ENCODE data around the gene RUNDC3A.
A peak's percentile ranks its signal among the peaks of the same experiment; 100 is the strongest.

The RUNDC3A gene

GRCh38 chr17:44326861-44327444, 18.6 kb downstream of the RUNDC3A start (continued):
- TF ChIP-seq GFI1B (tag by site-specific recombination; IDR thresholded peaks at IDR 0.05), result no peak
- TF ChIP-seq ZNF16 (tag by site-specific recombination; IDR thresholded peaks at IDR 0.05; ENCODE audit: low read depth), result 0 out of 2 replicates have a peak, but pooled peaks have one; percentile 23
- TF ChIP-seq ZNF629 (tag by site-specific recombination; IDR thresholded peaks at IDR 0.05), result peak; percentile 38; the same call in 1 of the 2 replicates
- no peak for TF ChIP-seq ZNF571 (tag by site-specific recombination; IDR thresholded peaks at IDR 0.05)
- no peak for TF ChIP-seq ZNF555 (tag by site-specific recombination; conservative IDR thresholded peaks at IDR 0.05)
- TF ChIP-seq BCL11B (tag by site-specific recombination; IDR thresholded peaks at IDR 0.05; ENCODE audit: low read depth), result no peak
- no peak for TF ChIP-seq ZNF600 (tag by site-specific recombination; IDR thresholded peaks at IDR 0.05)
- no peak for TF ChIP-seq ZNF747 (tag by site-specific recombination; IDR thresholded peaks at IDR 0.05)
- no peak for TF ChIP-seq TSHZ1 (tag by site-specific recombination; IDR thresholded peaks at IDR 0.05; ENCODE audit: borderline replicate concordance)
- TF ChIP-seq ZNF660 (tag by site-specific recombination; IDR thresholded peaks at IDR 0.05), result peak; percentile 53; the same call in 1 of the 2 replicates
- no peak for TF ChIP-seq ZNF843 (tag by site-specific recombination; IDR thresholded peaks at IDR 0.05)
- TF ChIP-seq KLF8 (tag by site-specific recombination; IDR thresholded peaks at IDR 0.05), result peak; percentile 53; the same call in 1 of the 2 replicates
- TF ChIP-seq, protein P1, sequence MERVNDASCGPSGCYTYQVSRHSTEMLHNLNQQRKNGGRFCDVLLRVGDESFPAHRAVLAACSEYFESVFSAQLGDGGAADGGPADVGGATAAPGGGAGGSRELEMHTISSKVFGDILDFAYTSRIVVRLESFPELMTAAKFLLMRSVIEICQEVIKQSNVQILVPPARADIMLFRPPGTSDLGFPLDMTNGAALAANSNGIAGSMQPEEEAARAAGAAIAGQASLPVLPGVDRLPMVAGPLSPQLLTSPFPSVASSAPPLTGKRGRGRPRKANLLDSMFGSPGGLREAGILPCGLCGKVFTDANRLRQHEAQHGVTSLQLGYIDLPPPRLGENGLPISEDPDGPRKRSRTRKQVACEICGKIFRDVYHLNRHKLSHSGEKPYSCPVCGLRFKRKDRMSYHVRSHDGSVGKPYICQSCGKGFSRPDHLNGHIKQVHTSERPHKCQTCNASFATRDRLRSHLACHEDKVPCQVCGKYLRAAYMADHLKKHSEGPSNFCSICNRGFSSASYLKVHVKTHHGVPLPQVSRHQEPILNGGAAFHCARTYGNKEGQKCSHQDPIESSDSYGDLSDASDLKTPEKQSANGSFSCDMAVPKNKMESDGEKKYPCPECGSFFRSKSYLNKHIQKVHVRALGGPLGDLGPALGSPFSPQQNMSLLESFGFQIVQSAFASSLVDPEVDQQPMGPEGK (tag by site-specific recombination; IDR thresholded peaks at IDR 0.05), result peak; percentile 73
- TF ChIP-seq ZBTB6 (tag by site-specific recombination; IDR thresholded peaks at IDR 0.05), result peak; percentile 9; the same call in 1 of the 2 replicates

DNA sequence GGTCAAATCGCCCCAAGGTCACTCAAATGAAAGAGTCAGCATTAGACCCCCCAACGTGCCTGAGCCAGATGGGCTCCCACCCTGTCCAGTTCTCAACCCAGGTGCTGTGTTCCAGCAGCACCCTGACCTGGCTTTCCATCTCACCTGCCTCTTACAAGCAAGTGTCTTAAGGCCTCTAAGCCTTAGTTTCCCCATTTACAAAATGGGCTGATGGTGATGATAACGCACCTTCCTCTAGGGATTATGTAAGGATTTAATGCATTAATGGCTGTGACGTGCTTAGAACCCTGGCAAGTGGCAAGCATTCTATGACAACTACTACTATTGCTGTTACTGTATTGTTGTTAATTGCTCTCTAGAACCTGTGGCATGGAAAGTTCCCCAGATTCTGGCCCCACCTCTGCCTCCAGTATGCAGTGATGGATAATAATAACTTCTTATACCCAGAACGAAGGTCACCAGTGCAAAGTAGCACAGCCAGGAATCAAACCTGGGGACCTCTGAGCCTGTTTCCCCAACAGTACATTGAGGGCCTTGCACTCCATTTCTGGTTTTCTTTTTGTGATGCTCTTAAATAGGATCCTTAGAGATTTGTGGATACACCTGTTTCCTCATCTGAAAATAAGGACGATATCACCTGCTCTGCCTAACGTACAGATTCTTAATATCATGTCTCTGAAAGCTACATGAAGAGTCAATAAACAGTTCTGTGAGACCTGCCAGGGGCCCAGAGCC, 19.5 kb downstream of the RUNDC3A start:
- no peaks in the 10 kb centered on the region for H3K36me3 ChIP-seq (ENCODE audit: control insufficient read depth in 2 of 2, insufficient read depth in 1 of 2, low read length in 2 of 2)
- ChIA-PET POLR2A (interaction anchor here (0.8 to 1.3 kb wide), 3 partner anchors 12 to 120 kb away, joined by 3 to 11 read pairs (median 4); no protein-coding TSS in a partner anchor), CTCF (interaction anchor here (0.8 to 1.6 kb wide), 7 partner anchors 17 to 122 kb away, joined by 3 to 10 read pairs (median 4); partner anchors contain the start of genes GRN and ITGA2B)
- H3K4me3 ChIP-seq (ENCODE audit: low read depth, low read length), result no peak overlapping the region
- H3K9me3 ChIP-seq (ENCODE audit: control insufficient read depth, insufficient read depth, low read depth, low read length), result no peaks in the 10 kb centered on the region
- H3K27ac ChIP-seq (ENCODE audit: extremely low read depth, low read depth, low read length), result no peak overlapping the region; the same call in 1 of the 2 replicates
- TF ChIP-seq ZNF521 (tag by site-specific recombination; IDR thresholded peaks at IDR 0.05) (no peak), ZBTB10 (tag by site-specific recombination; IDR thresholded peaks at IDR 0.05) (0 out of 2 replicates have a peak, but pooled peaks have one; percentile 20), ZSCAN30 (tag by site-specific recombination; IDR thresholded peaks at IDR 0.05) (no peak)
- peaks cover 7% of the 10 kb centered on the region for H3K4me1 ChIP-seq (ENCODE audit: control insufficient read depth, insufficient read depth, low read length)
